Astrocyte (in vitro differentiated cells and primary cell): Measurements from ENCODE around the gene METRNL.

ENCODE experiments used
- CTCF ChIP-seq: IDR thresholded peaks from 2 replicates; pipeline ENCODE4 v1.5.1; 2011; ENCODE audit warnings: low read depth, mild to moderate bottlenecking, inconsistent platforms, low read length, moderate library complexity; ENCODE audit not compliant: insufficient read depth
- EZH2 ChIP-seq: IDR thresholded peaks from 2 replicates; pipeline ENCODE4 v1.6.1; 2012; ENCODE audit warnings: mild to moderate bottlenecking, low read length, inconsistent platforms; ENCODE audit not compliant: insufficient read depth

GRCh38 chr17:83080579-83080857, 1.1 kb downstream of the METRNL start:
- no peak for TF ChIP-seq EZH2
- no peak for TF ChIP-seq CTCF
